Adipocyte (in vitro differentiated cells): ENCODE data around the gene KCNC3.

Experiments
- DNase-seq: peaks from one replicate; pipeline ENCODE4 v3.0.0-alpha.2; 2015; ENCODE audit warnings: low read depth
- H3K27me3 ChIP-seq: replicated peaks from 2 replicates; pipeline ENCODE4 v1.7.0; 2013; ENCODE audit warnings: mild to moderate bottlenecking, low read length, moderate library complexity; ENCODE audit not compliant: control insufficient read depth, insufficient read depth
- H3K36me3 ChIP-seq: 2 replicates; pipeline ENCODE4 v1.7.0; 2013; ENCODE audit warnings: low read length, mild to moderate bottlenecking, moderate library complexity; ENCODE audit not compliant: control insufficient read depth, insufficient read depth, severe bottlenecking
- H3K4me1 ChIP-seq: 2 replicates; pipeline ENCODE4 v1.7.0; 2013; ENCODE audit warnings: mild to moderate bottlenecking, low read length, moderate library complexity; ENCODE audit not compliant: control insufficient read depth, insufficient read depth
- H3K4me3 ChIP-seq: 2 replicates; pipeline ENCODE4 v1.7.0; 2013; ENCODE audit warnings: mild to moderate bottlenecking, low read length, moderate library complexity
- H3K9ac ChIP-seq: 2 replicates; pipeline ENCODE4 v1.7.0; 2013; ENCODE audit warnings: mild to moderate bottlenecking, low read length, moderate library complexity
- H3K9me3 ChIP-seq: 2 replicates; pipeline ENCODE4 v1.7.0; 2013; ENCODE audit warnings: mild to moderate bottlenecking, low read length, moderate library complexity; ENCODE audit not compliant: control insufficient read depth

The KCNC3 gene

DNA sequence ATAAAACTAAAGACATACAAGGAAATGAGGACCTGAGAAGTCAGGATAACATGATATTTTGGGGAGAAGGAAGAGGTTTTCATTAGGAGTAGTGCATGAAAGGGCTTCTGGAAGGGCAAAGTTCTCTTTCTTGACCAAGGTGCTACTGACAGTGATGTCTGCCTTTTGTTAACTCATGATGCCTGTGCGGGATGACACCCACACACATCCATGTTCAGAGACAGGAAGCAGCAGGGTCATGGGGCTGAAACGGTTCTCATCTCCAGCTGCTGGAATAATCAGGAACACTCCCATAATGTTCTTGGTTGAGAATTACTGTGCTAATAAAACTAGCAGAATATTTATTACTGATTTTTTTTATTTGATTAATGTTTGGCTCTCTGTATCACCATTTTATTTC, 29.1 kb downstream of the KCNC3 start:
- no peak overlapping the region for H3K4me3 ChIP-seq
- H3K27me3 ChIP-seq, result no peaks in the 10 kb centered on the region
- H3K9me3 ChIP-seq, result peaks cover 7% of the 10 kb centered on the region
- H3K36me3 ChIP-seq, result no peaks in the 10 kb centered on the region
- no peak overlapping the region for H3K9ac ChIP-seq
- no peak for DNase-seq
- H3K4me1 ChIP-seq, result no peaks in the 10 kb centered on the region

DNA sequence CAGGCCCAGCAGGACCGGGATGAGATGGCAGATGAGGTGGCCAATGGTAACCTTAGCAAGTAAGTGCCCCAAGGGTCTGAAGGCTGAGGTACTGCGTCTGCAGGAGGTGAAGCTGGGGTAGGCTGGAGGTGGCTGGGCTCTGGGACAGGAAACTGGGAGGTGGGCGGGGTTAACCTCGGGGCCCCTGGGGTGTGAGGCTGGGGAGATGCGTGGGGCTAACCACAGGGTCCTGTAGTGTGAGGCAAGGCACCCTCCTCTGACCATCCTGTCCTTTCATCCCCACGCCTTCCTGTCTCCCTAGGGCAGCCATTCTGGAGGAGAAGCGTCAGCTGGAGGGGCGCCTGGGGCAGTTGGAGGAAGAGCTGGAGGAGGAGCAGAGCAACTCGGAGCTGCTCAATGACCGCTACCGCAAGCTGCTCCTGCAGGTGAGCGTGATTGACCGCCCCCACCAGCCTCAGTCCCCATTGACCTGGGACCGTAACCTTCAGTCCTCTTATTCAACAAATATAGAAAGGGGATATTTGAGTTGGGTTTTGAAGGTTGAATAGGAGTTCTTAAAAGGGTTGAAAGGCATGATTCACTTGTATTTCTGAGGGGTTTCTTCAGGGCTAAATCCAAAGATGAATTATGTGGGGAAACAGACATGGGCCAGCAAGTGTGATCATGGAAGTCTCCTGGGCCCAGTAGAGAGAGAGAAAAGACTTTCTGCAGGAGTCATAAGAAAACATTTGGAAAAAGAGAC, 35.7 kb downstream of the KCNC3 start:
- Histone ChIP-seq H3K27me3 (peaks cover 2% of the 10 kb centered on the region), H3K4me3 (no peak overlapping the region), H3K9ac (no peak overlapping the region), H3K4me1 (no peaks in the 10 kb centered on the region), H3K9me3 (peaks cover 8% of the 10 kb centered on the region), H3K36me3 (no peaks in the 10 kb centered on the region)
- no peak for DNase-seq

DNA sequence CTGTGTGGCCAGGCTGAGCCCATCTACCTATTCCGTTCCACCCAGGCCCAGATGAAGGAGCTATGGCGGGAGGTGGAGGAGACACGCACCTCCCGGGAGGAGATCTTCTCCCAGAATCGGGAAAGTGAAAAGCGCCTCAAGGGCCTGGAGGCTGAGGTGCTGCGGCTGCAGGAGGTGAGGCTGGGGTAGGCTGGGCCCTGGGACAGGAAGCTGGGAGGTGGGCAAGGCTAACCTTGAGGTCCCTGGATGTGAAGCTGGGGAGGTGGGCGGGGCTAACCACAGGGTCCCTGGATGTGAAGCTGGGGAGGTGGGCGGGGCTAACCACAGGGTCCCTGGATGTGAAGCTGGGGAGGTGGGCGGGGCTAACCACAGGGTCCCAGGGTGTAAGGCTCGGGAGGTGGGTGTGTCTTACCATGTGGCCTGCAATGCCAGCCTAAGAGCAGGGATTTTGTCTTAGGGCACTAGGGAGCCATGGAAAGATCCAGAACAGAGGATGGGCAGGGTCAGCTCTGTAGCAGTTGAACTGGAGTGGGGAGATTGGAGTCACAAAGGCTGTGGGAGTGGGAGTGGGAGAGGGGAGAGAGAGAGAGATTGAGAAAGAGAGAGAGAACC, 36.9 kb downstream of the KCNC3 start:
- H3K4me1 ChIP-seq, result no peaks in the 10 kb centered on the region
- no peak overlapping the region for H3K9ac ChIP-seq
- H3K36me3 ChIP-seq, result peaks cover 7% of the 10 kb centered on the region
- DNase-seq, result no peak
- peaks cover 15% of the 10 kb centered on the region for H3K9me3 ChIP-seq
- no peak overlapping the region for H3K4me3 ChIP-seq
- peaks cover 2% of the 10 kb centered on the region for H3K27me3 ChIP-seq

DNA sequence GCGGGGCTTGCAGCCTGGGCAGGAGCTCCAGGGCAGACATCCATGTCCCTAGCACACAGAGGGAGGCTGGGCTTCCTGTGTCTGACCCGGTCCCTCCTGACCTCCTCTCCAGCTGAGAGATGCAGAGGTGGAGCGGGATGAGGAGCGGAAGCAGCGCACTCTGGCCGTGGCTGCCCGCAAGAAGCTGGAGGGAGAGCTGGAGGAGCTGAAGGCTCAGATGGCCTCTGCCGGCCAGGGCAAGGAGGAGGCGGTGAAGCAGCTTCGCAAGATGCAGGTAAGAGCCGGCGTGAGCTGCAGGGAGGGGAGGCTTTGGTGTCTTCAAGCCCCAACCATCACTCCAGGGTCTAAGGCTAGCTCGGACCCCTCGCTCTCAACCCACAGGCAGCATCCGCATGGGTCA, 38.4 kb downstream of the KCNC3 start:
- no peak overlapping the region for H3K4me3 ChIP-seq
- peaks cover 2% of the 10 kb centered on the region for H3K27me3 ChIP-seq
- H3K4me1 ChIP-seq, result no peaks in the 10 kb centered on the region
- DNase-seq, result no peak
- peaks cover 30% of the 10 kb centered on the region for H3K9me3 ChIP-seq
- peaks cover 18% of the 10 kb centered on the region for H3K36me3 ChIP-seq
- no peak overlapping the region for H3K9ac ChIP-seq

DNA sequence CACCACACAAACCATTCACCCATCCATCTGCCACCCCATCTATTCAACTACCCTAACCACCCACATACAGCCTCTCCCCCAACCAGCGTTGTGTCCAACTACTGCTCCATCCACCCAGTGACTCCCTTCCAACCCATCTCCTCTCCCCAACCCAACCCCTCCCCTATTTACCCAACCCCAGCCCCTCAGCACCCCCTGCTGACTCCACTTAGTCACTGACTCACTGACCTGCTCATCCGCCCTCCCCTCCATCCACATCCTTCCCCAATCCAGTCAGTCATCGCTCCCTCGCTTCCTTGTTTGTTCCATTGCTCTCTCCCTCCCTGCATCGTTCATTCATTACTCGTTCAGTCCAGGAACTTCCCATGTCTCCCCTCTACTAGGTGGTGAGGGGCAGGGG, 39.2 kb downstream of the KCNC3 start:
- H3K27me3 ChIP-seq, result peaks cover 2% of the 10 kb centered on the region
- no peak overlapping the region for H3K4me3 ChIP-seq

DNA sequence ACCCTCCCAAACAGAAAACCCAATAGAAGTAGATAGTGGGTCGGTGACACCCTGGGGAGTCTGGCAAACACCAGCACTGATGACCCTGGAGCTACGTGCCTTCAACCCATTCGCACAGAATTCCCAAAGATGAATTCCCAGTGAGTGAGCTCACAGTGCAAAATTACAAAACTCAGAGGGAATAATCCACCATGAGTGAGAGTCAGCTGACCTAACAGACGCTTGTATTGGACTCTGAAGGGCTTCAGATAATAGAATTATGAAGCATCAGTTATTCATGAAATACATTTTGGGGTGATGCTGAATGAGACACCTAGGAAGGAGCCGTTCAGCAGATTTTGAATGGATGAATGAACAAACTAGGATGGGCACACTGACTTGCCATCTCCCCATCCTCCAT, 40.2 kb downstream of the KCNC3 start:
- peaks cover 37% of the 10 kb centered on the region for H3K9me3 ChIP-seq
- peaks cover 2% of the 10 kb centered on the region for H3K27me3 ChIP-seq
- H3K36me3 ChIP-seq, result peaks cover 18% of the 10 kb centered on the region
- no peak overlapping the region for H3K4me3 ChIP-seq
- no peaks in the 10 kb centered on the region for H3K4me1 ChIP-seq
- DNase-seq, result no peak
- no peak overlapping the region for H3K9ac ChIP-seq

More for the DNA sequence above, 39.2 kb downstream of the KCNC3 start:
- Histone ChIP-seq H3K4me1 (no peaks in the 10 kb centered on the region), H3K9me3 (peaks cover 37% of the 10 kb centered on the region), H3K9ac (no peak overlapping the region), H3K36me3 (peaks cover 18% of the 10 kb centered on the region)
- DNase-seq, result no peak

DNA sequence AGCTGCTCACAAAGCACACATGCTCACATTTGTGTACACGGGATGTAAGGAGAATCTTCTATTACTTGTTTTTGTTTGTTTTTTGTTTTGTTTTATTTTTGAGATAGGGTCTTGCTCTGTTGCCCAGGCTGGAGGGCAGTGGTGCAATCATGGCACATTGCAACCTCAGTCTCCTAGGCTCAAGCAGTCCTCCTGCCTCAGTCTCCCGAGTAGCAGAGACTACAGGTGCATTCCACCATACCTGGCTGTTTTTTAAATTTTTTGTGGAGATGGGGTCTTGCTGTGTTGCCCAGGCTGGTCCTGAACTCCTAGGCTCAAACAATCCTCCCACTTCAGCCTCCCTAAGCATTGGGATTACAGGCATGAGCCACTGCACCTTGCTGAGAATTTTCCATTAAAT, 41.8 kb downstream of the KCNC3 start:
- Histone ChIP-seq H3K9ac (no peak overlapping the region), H3K4me1 (no peaks in the 10 kb centered on the region), H3K36me3 (peaks cover 18% of the 10 kb centered on the region), H3K4me3 (no peak overlapping the region), H3K9me3 (peaks cover 37% of the 10 kb centered on the region), H3K27me3 (peaks cover 2% of the 10 kb centered on the region)
- no peak for DNase-seq

DNA sequence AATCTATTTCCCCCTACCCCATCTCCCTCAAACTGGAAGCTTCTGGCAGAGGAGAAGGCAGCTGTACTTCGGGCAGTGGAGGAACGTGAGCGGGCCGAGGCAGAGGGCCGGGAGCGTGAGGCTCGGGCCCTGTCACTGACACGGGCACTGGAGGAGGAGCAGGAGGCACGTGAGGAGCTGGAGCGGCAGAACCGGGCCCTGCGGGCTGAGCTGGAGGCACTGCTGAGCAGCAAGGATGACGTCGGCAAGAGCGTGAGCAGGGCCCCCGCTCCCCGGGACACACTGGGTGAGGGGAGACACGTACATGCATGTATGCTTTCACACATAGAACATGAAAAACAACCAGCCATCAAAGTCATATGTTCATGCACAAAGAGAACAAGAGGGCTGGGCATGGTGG, 42.7 kb downstream of the KCNC3 start:
- H3K36me3 ChIP-seq, result peaks cover 18% of the 10 kb centered on the region
- H3K4me3 ChIP-seq, result no peak overlapping the region
- no peaks in the 10 kb centered on the region for H3K4me1 ChIP-seq
- H3K27me3 ChIP-seq, result peaks cover 2% of the 10 kb centered on the region
- peaks cover 37% of the 10 kb centered on the region for H3K9me3 ChIP-seq
- H3K9ac ChIP-seq, result no peak overlapping the region
- no peak for DNase-seq

DNA sequence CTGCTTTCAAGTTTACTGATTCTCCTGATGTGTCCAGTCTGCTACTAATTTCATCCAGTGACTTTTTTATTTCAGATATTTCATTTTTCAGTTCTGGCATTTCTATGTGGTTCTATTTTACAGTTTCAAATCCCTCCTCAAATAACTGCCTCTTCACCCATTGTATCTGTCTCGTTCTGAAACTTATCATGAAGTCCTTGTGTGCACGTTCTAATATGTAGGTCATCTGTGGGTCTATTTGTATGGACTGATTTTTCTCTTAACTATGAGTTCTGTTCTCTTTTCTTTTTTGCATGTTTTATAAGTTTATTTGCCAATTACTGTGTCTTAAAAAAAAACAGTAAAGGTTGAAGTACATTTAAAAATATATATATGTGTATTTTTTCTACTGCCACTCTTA, 43.3 kb downstream of the KCNC3 start:
- H3K36me3 ChIP-seq, result peaks cover 18% of the 10 kb centered on the region
- H3K27me3 ChIP-seq, result peaks cover 2% of the 10 kb centered on the region
- H3K4me3 ChIP-seq, result no peak overlapping the region
- H3K9ac ChIP-seq, result no peak overlapping the region
- no peaks in the 10 kb centered on the region for H3K4me1 ChIP-seq
- DNase-seq, result no peak
- H3K9me3 ChIP-seq, result peaks cover 37% of the 10 kb centered on the region

DNA sequence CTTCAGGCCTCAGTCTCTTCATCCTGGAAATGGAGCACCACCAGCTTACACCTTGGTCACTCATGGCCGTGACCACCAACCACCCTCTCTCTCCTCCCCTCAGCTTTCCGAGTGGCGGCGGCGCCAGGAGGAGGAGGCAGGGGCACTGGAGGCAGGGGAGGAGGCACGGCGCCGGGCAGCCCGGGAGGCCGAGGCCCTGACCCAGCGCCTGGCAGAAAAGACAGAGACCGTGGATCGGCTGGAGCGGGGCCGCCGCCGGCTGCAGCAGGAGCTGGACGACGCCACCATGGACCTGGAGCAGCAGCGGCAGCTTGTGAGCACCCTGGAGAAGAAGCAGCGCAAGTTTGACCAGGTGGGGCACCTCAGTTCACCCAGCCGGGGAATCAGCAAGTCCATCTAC, 47.7 kb downstream of the KCNC3 start:
- Histone ChIP-seq H3K4me3 (no peak overlapping the region), H3K4me1 (no peaks in the 10 kb centered on the region), H3K36me3 (peaks cover 5% of the 10 kb centered on the region), H3K27me3 (peaks cover 6% of the 10 kb centered on the region), H3K9me3 (peaks cover 14% of the 10 kb centered on the region), H3K9ac (no peak overlapping the region)
- DNase-seq, result no peak

DNA sequence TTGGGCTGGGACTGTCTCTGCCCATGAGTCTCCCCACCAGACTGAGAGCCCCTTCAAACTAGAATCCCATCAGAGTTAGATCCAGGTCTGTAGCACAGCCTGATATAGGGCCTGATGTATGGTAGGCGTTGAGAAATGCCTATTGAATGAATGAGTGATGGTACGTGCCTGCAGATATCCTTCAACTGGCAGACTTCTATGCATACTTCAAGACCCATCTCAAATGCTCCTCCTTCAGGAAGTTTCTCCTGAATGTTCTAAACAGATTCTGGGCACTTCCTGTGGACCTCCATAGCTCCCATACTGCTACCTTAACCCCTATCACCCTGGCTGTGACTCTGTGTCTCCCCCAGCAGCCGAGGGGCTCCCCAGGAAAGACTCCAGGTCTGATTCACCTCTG, 48.2 kb downstream of the KCNC3 start:
- H3K9ac ChIP-seq, result no peak overlapping the region

More for the DNA sequence above, 48.2 kb downstream of the KCNC3 start:
- DNase-seq, result no peak
- peaks cover 6% of the 10 kb centered on the region for H3K27me3 ChIP-seq
- H3K36me3 ChIP-seq, result peaks cover under 1% of the 10 kb centered on the region
- H3K4me1 ChIP-seq, result no peaks in the 10 kb centered on the region
- H3K9me3 ChIP-seq, result peaks cover 9% of the 10 kb centered on the region
- no peak overlapping the region for H3K4me3 ChIP-seq
